HG03039 (cell line): Measurements from ENCODE around the gene DMPK.

Source experiments
- ATAC-seq: cut with Tn5 transposase; IDR thresholded peaks from one replicate; pipeline ENCODE4 v1.9.1; 2021; ENCODE audit warnings: mild to moderate bottlenecking, moderate library complexity; ENCODE audit not compliant: unreplicated experiment

Gene DMPK

GRCh38 chr19:45782162-45782691 is at the start of gene DMPK:
Gene DMPK (minus strand): TSS chr19:45782490. CDS start chr19:45782352, 138 bp downstream.
- no peak for ATAC-seq

- ATAC-seq: no peak
These were observed 46.7 kb upstream of the DMPK start for GRCh38 chr19:45828945-45829344.

GRCh38 chr19:45828523-45828922 is 46.2 kb upstream of the DMPK start:
- ATAC-seq: no peak

GRCh38 chr19:45827459-45828093 is 45.3 kb upstream of the DMPK start:
- no peak for ATAC-seq

GRCh38 chr19:45826934-45827333 is 44.6 kb upstream of the DMPK start:
- no peak for ATAC-seq

- ATAC-seq: no peak
These were observed 43.9 kb upstream of the DMPK start for GRCh38 chr19:45825917-45826893.

GRCh38 chr19:45825263-45825605 is 42.9 kb upstream of the DMPK start:
- no peak for ATAC-seq

GRCh38 chr19:45824531-45825262 is 42.4 kb upstream of the DMPK start:
- ATAC-seq: no peak

GRCh38 chr19:45824041-45824471 is 41.8 kb upstream of the DMPK start:
- no peak for ATAC-seq

GRCh38 chr19:45823182-45823581 is 40.9 kb upstream of the DMPK start:
- ATAC-seq: no peak

- no peak for ATAC-seq
These were observed 40.4 kb upstream of the DMPK start for GRCh38 chr19:45822716-45823115.

- ATAC-seq: no peak
These were observed 39.3 kb upstream of the DMPK start for GRCh38 chr19:45821570-45821969.

GRCh38 chr19:45821103-45821521 is 38.8 kb upstream of the DMPK start:
- ATAC-seq: no peak

- no peak for ATAC-seq
These were observed 38.3 kb upstream of the DMPK start for GRCh38 chr19:45820413-45821102.

GRCh38 chr19:45819769-45820168 is 37.5 kb upstream of the DMPK start:
- no peak for ATAC-seq

- ATAC-seq: no peak
These were observed 35.5 kb upstream of the DMPK start for GRCh38 chr19:45817725-45818301.

GRCh38 chr19:45817010-45817724 is 34.9 kb upstream of the DMPK start:
- peak; percentile 78 for ATAC-seq

- ATAC-seq: no peak
These were observed 34.1 kb upstream of the DMPK start for GRCh38 chr19:45816236-45817009.
